ENCODE results near the gene CAMK2G. TPM values are rescaled to one million over a fixed set of nuclear protein-coding genes. Genes with fewer than 3 reads are reported as not detected.

CAMK2G gene
- total RNA-seq, 1 donor from 2014 or later: 25.9 TPM

DNA sequence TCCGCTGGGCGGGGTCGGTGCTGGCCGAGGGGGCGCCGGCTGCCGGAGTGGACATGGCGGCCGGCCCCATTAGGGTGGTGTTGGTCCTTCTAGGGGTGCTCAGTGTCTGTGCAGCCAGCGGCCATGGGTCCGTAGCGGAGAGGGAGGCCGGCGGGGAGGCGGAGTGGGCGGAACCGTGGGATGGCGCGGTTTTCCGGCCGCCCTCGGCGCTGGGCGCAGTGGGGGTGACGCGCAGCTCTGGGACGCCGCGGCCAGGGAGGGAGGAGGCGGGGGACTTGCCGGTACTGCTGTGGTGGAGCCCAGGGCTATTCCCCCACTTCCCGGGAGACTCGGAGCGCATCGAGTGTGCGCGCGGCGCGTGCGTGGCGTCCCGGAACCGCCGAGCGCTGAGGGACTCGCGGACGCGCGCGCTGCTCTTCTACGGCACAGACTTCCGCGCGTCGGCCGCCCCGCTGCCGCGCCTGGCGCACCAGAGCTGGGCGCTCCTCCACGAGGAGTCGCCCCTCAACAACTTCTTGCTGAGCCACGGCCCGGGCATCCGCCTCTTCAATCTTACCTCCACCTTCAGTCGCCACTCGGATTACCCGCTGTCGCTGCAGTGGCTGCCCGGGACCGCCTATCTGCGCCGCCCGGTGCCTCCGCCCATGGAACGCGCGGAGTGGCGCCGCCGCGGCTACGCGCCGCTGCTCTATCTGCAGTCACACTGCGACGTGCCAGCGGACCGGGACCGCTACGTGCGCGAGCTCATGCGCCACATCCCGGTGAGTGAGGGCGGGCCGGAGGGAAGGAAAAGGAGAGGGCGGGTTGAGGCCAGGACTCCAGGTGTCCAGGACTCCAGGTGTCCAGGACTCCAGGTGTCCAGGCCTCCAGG lies 101.8 kb downstream of the CAMK2G start:
- Mint-ChIP-seq H3K9me3 (ENCODE audit: unreplicated experiment) (peaks cover 9% of the 10 kb centered on the region), H3K27me3 (ENCODE audit: unreplicated experiment) (peaks cover 10% of the 10 kb centered on the region), H3K27ac (ENCODE audit: unreplicated experiment) (peak overlapping the region; percentile 82), H3K4me3 (ENCODE audit: unreplicated experiment) (peak overlapping the region; percentile 96), H3K36me3 (ENCODE audit: unreplicated experiment) (no peaks in the 10 kb centered on the region), H3K4me1 (ENCODE audit: low read depth, unreplicated experiment) (peaks cover 20% of the 10 kb centered on the region)
- TF ChIP-seq, protein P1, sequence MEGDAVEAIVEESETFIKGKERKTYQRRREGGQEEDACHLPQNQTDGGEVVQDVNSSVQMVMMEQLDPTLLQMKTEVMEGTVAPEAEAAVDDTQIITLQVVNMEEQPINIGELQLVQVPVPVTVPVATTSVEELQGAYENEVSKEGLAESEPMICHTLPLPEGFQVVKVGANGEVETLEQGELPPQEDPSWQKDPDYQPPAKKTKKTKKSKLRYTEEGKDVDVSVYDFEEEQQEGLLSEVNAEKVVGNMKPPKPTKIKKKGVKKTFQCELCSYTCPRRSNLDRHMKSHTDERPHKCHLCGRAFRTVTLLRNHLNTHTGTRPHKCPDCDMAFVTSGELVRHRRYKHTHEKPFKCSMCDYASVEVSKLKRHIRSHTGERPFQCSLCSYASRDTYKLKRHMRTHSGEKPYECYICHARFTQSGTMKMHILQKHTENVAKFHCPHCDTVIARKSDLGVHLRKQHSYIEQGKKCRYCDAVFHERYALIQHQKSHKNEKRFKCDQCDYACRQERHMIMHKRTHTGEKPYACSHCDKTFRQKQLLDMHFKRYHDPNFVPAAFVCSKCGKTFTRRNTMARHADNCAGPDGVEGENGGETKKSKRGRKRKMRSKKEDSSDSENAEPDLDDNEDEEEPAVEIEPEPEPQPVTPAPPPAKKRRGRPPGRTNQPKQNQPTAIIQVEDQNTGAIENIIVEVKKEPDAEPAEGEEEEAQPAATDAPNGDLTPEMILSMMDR (IDR thresholded peaks at IDR 0.05; ENCODE audit: partially characterized antibody, unreplicated experiment): no peak
- DNase-seq: peak; percentile 70

- Mint-ChIP-seq H3K36me3 (ENCODE audit: unreplicated experiment) (no peaks in the 10 kb centered on the region), H3K4me1 (ENCODE audit: low read depth, unreplicated experiment) (peaks cover 20% of the 10 kb centered on the region), H3K9me3 (ENCODE audit: unreplicated experiment) (peaks cover 9% of the 10 kb centered on the region), H3K27ac (ENCODE audit: unreplicated experiment) (peak overlapping the region; percentile 82), H3K27me3 (ENCODE audit: unreplicated experiment) (peaks cover 10% of the 10 kb centered on the region), H3K4me3 (ENCODE audit: unreplicated experiment) (peak overlapping the region; percentile 96)
- TF ChIP-seq, protein P1 (IDR thresholded peaks at IDR 0.05; ENCODE audit: partially characterized antibody, unreplicated experiment): no peak
- DNase-seq: peak; percentile 92
These were observed 102.6 kb downstream of the CAMK2G start for GRCh38 chr10:73771722-73772280.

- DNase-seq: no peak
- TF ChIP-seq, protein P1 (IDR thresholded peaks at IDR 0.05; ENCODE audit: partially characterized antibody, unreplicated experiment): no peak
- Mint-ChIP-seq H3K36me3 (ENCODE audit: unreplicated experiment) (no peaks in the 10 kb centered on the region), H3K27me3 (ENCODE audit: unreplicated experiment) (peaks cover 10% of the 10 kb centered on the region), H3K4me3 (ENCODE audit: unreplicated experiment) (no peak overlapping the region), H3K9me3 (ENCODE audit: unreplicated experiment) (peaks cover 9% of the 10 kb centered on the region), H3K27ac (ENCODE audit: unreplicated experiment) (no peak overlapping the region), H3K4me1 (ENCODE audit: low read depth, unreplicated experiment) (peaks cover 12% of the 10 kb centered on the region)
These were observed 105.0 kb downstream of the CAMK2G start for GRCh38 chr10:73769396-73769795.

DNA sequence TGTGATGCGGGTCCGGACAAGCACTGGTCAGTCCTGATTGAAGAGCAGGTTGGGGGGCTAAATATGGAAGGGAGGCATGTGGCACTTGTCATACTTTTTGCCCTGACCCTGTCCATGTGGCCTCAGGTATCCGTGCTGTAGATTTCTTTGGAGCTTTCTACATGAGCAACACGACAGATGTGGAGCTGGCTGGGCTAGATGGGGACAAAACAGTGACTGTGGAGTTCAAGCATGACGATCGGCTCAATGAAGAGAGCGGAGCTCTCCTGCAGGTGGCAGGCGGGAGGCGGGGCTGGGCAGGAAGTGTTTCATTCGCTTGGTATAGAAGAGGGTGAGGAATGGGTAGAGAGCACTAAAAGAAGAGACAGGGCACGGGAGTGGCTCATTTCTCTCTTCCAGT lies 105.5 kb downstream of the CAMK2G start:
- Mint-ChIP-seq H3K27ac (ENCODE audit: unreplicated experiment) (no peak overlapping the region), H3K36me3 (ENCODE audit: unreplicated experiment) (no peaks in the 10 kb centered on the region), H3K4me3 (ENCODE audit: unreplicated experiment) (no peak overlapping the region), H3K4me1 (ENCODE audit: low read depth, unreplicated experiment) (peaks cover 7% of the 10 kb centered on the region), H3K9me3 (ENCODE audit: unreplicated experiment) (peaks cover 9% of the 10 kb centered on the region), H3K27me3 (ENCODE audit: unreplicated experiment) (peaks cover 10% of the 10 kb centered on the region)
- DNase-seq: no peak
- TF ChIP-seq, protein P1 (IDR thresholded peaks at IDR 0.05; ENCODE audit: partially characterized antibody, unreplicated experiment): no peak

GRCh38 chr10:73765066-73765465 lies 109.3 kb downstream of the CAMK2G start:
- no peak overlapping the region for H3K4me3 Mint-ChIP-seq (ENCODE audit: unreplicated experiment)
- H3K36me3 Mint-ChIP-seq (ENCODE audit: unreplicated experiment): peaks cover 5% of the 10 kb centered on the region
- DNase-seq: no peak
- TF ChIP-seq, protein P1 (IDR thresholded peaks at IDR 0.05; ENCODE audit: partially characterized antibody, unreplicated experiment): no peak
- no peaks in the 10 kb centered on the region for H3K27me3 Mint-ChIP-seq (ENCODE audit: unreplicated experiment)
- no peak overlapping the region for H3K27ac Mint-ChIP-seq (ENCODE audit: unreplicated experiment)
- no peaks in the 10 kb centered on the region for H3K4me1 Mint-ChIP-seq (ENCODE audit: low read depth, unreplicated experiment)
- H3K9me3 Mint-ChIP-seq (ENCODE audit: unreplicated experiment): peaks cover 3% of the 10 kb centered on the region
